HepG2 (cell line): ENCODE results near the gene ATP6V0D1. TPM values are rescaled to one million over a fixed set of nuclear protein-coding genes. Genes with fewer than 3 reads are reported as not detected.

Experiments
- BORCS8-MEF2B ChIP-seq: sonication (generic); formaldehyde crosslinking; IDR thresholded peaks from 2 replicates; pipeline ENCODE4 v1.8.0; 2022; ENCODE audit warnings: mild to moderate bottlenecking, missing genetic modification reagents
- HES4 ChIP-seq: sonication (generic); formaldehyde crosslinking; IDR thresholded peaks from 2 replicates; pipeline ENCODE4 v1.9.0; 2021; ENCODE audit warnings: mild to moderate bottlenecking, missing genetic modification reagents, borderline replicate concordance
- HOXA3 ChIP-seq: sonication (generic); formaldehyde crosslinking; IDR thresholded peaks from 2 replicates; pipeline ENCODE4 v1.5.0; 2020; ENCODE audit warnings: missing genetic modification reagents
- KDM5B ChIP-seq: sonication (generic); formaldehyde crosslinking; IDR thresholded peaks from 2 replicates; pipeline ENCODE4 v1.4.0; 2020; ENCODE audit warnings: missing genetic modification reagents, mild to moderate bottlenecking, borderline replicate concordance
- MED8 ChIP-seq: sonication (generic); formaldehyde crosslinking; IDR thresholded peaks from 2 replicates; pipeline ENCODE4 v1.8.1; 2023; ENCODE audit warnings: mild to moderate bottlenecking, missing genetic modification reagents; ENCODE audit not compliant: insufficient replicate concordance
- MEF2D ChIP-seq: sonication (generic); formaldehyde crosslinking; IDR thresholded peaks from 2 replicates; pipeline ENCODE4 v1.5.1; 2020; ENCODE audit warnings: mild to moderate bottlenecking, missing genetic modification reagents
- MYC ChIP-seq: sonication (generic); formaldehyde crosslinking; IDR thresholded peaks from 2 replicates; pipeline ENCODE4 v1.9.0; 2021; ENCODE audit warnings: missing genetic modification reagents, borderline replicate concordance
- MYNN ChIP-seq: sonication (generic); formaldehyde crosslinking; IDR thresholded peaks from 2 replicates; pipeline ENCODE4 v1.4.0; 2020; ENCODE audit warnings: mild to moderate bottlenecking, low read depth, missing genetic modification reagents
- RFX1 ChIP-seq: fragments of 450-650 bp; IDR thresholded peaks from 2 replicates; pipeline ENCODE4 v1.6.1; 2017
- SIN3A ChIP-seq: IDR thresholded peaks from 2 replicates; pipeline ENCODE4 v1.6.1; 2011; ENCODE audit warnings: low read depth, mild to moderate bottlenecking, control low read depth, low read length, borderline replicate concordance
- SPEN ChIP-seq: sonication (generic); formaldehyde crosslinking; IDR thresholded peaks from 2 replicates; pipeline ENCODE4 v1.5.1; 2020; ENCODE audit warnings: low read depth, mild to moderate bottlenecking, missing genetic modification reagents
- THAP11 ChIP-seq: IDR thresholded peaks from 2 replicates; pipeline ENCODE4 v1.6.1; 2016; ENCODE audit warnings: missing biosample characterization, missing genetic modification reagents
- ZMYM2 ChIP-seq: sonication (generic); formaldehyde crosslinking; IDR thresholded peaks from 2 replicates; pipeline ENCODE4 v1.8.0; 2022; ENCODE audit warnings: mild to moderate bottlenecking, missing genetic modification reagents
- ZNF552 ChIP-seq: sonication (generic); formaldehyde crosslinking; IDR thresholded peaks from 2 replicates; pipeline ENCODE4 v1.9.0; 2022; ENCODE audit warnings: missing genetic modification reagents, mild to moderate bottlenecking, borderline replicate concordance
- ZNF616 ChIP-seq: sonication (generic); formaldehyde crosslinking; IDR thresholded peaks from 2 replicates; pipeline ENCODE4 v1.5.0; 2020; ENCODE audit warnings: low read depth, mild to moderate bottlenecking, missing genetic modification reagents
- ZNF776 ChIP-seq: sonication (generic); formaldehyde crosslinking; IDR thresholded peaks from 2 replicates; pipeline ENCODE4 v1.4.0; 2020; ENCODE audit warnings: mild to moderate bottlenecking, missing genetic modification reagents
- polyA plus RNA-seq, 8 experiments: library from polyadenylated mRNA; depleted of rRNA in 3 of 8; stranded (reverse) in 7 of 8; unstranded in 1 of 8; fragments of >200 nt; fragmentation: Illumina TruSeq in 4 of 8; extraction: Trizol in 4 of 8; gene quantifications; 2 replicates each; pipeline versions ENCODE4 v1.2.1 to v1.2.3, GENCODE V29; 2011 to 2016; ENCODE audit warnings: low read depth in 4 of 8, missing spikeins in 1 of 8, mixed read lengths in 1 of 8; ENCODE audit not compliant: insufficient read depth in 1 of 8
- total RNA-seq, 5 experiments: library from RNA; depleted of rRNA; stranded (reverse); fragments of >200 nt; fragmentation: Illumina TruSeq; extraction: Trizol; gene quantifications; 2 replicates each; pipeline ENCODE4 v1.2.3, GENCODE V29; 2016; ENCODE audit warnings: low read depth in 1 of 5
- TF ChIP-seq, protein P1 (sequence below): sonication (generic); formaldehyde crosslinking; IDR thresholded peaks from 2 replicates; pipeline ENCODE4 v1.4.0; 2020; ENCODE audit warnings: missing genetic modification reagents
- TF ChIP-seq, protein P2 (sequence below): IDR thresholded peaks from 2 replicates; pipeline ENCODE4 v1.6.1; 2016; ENCODE audit warnings: control low read depth
- TF ChIP-seq, protein P3 (sequence below): sonication (generic); formaldehyde crosslinking; IDR thresholded peaks from 2 replicates; pipeline ENCODE4 v1.5.0; 2020; ENCODE audit warnings: missing genetic modification reagents

The ATP6V0D1 gene
- total and polyA plus RNA-seq, 2 of the 13 experiments (the other 11 are each of a cell fraction or from before 2014, with no cell fraction given) = 51.1 to 61.3 TPM

- TF ChIP-seq, protein P1, sequence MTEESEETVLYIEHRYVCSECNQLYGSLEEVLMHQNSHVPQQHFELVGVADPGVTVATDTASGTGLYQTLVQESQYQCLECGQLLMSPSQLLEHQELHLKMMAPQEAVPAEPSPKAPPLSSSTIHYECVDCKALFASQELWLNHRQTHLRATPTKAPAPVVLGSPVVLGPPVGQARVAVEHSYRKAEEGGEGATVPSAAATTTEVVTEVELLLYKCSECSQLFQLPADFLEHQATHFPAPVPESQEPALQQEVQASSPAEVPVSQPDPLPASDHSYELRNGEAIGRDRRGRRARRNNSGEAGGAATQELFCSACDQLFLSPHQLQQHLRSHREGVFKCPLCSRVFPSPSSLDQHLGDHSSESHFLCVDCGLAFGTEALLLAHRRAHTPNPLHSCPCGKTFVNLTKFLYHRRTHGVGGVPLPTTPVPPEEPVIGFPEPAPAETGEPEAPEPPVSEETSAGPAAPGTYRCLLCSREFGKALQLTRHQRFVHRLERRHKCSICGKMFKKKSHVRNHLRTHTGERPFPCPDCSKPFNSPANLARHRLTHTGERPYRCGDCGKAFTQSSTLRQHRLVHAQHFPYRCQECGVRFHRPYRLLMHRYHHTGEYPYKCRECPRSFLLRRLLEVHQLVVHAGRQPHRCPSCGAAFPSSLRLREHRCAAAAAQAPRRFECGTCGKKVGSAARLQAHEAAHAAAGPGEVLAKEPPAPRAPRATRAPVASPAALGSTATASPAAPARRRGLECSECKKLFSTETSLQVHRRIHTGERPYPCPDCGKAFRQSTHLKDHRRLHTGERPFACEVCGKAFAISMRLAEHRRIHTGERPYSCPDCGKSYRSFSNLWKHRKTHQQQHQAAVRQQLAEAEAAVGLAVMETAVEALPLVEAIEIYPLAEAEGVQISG (CRISPR knock-in tag) = 0 out of 2 replicates have a peak, but pooled peaks have one; percentile 9
- TF ChIP-seq KDM5B (CRISPR knock-in tag) (no peak; the same call in none of the 2 replicates), MYNN (no peak), ZNF776 (0 out of 2 replicates have a peak, but pooled peaks have one; percentile 64), MEF2D (CRISPR knock-in tag) (peak; percentile 93), SIN3A (0 out of 2 replicates have a peak, but pooled peaks have one; percentile 45), SPEN (CRISPR knock-in tag) (peak; percentile 61; the same call in 1 of the 2 replicates), ZNF616 (0 out of 2 replicates have a peak, but pooled peaks have one; percentile 20), ZMYM2 (CRISPR knock-in tag) (no peak), THAP11 (CRISPR knock-in tag) (no peak), HES4 (CRISPR knock-in tag) (no peak), MED8 (CRISPR knock-in tag) (peak; percentile 54), MYC (CRISPR knock-in tag) (peak; percentile 50; the same call in 1 of the 2 replicates), RFX1 (peak; percentile 36; the same call in 1 of the 2 replicates), BORCS8-MEF2B (peak; percentile 13; the same call in 1 of the 2 replicates), ZNF552 (CRISPR knock-in tag) (0 out of 2 replicates have a peak, but pooled peaks have one; percentile 15), HOXA3 (peak; percentile 26; the same call in 1 of the 2 replicates)
- TF ChIP-seq, protein P2, sequence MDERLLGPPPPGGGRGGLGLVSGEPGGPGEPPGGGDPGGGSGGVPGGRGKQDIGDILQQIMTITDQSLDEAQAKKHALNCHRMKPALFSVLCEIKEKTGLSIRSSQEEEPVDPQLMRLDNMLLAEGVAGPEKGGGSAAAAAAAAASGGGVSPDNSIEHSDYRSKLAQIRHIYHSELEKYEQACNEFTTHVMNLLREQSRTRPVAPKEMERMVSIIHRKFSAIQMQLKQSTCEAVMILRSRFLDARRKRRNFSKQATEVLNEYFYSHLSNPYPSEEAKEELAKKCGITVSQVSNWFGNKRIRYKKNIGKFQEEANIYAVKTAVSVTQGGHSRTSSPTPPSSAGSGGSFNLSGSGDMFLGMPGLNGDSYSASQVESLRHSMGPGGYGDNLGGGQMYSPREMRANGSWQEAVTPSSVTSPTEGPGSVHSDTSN (CRISPR knock-in tag) = no peak
- TF ChIP-seq, protein P3, sequence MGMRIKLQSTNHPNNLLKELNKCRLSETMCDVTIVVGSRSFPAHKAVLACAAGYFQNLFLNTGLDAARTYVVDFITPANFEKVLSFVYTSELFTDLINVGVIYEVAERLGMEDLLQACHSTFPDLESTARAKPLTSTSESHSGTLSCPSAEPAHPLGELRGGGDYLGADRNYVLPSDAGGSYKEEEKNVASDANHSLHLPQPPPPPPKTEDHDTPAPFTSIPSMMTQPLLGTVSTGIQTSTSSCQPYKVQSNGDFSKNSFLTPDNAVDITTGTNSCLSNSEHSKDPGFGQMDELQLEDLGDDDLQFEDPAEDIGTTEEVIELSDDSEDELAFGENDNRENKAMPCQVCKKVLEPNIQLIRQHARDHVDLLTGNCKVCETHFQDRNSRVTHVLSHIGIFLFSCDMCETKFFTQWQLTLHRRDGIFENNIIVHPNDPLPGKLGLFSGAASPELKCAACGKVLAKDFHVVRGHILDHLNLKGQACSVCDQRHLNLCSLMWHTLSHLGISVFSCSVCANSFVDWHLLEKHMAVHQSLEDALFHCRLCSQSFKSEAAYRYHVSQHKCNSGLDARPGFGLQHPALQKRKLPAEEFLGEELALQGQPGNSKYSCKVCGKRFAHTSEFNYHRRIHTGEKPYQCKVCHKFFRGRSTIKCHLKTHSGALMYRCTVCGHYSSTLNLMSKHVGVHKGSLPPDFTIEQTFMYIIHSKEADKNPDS (CRISPR knock-in tag) = no peak
These were observed 49.3 kb upstream of the ATP6V0D1 start (continued) for GRCh38 chr16:67530013-67530939.
